GM12891 (cell line): Measurements from ENCODE around the gene GLB1L.

Experiments
- PAX5 ChIP-seq: IDR thresholded peaks from 2 replicates; pipeline ENCODE4 v1.6.1; 2011; ENCODE audit warnings: low read length, moderate library complexity, mild to moderate bottlenecking; ENCODE audit not compliant: insufficient read depth, severe bottlenecking
- POLR2A ChIP-seq: IDR thresholded peaks from 2 replicates; pipeline ENCODE4 v1.6.1; 2011; ENCODE audit warnings: low read depth, low read length, control low read depth
- POLR2AphosphoS5 ChIP-seq: IDR thresholded peaks from 2 replicates; pipeline ENCODE4 v1.6.1; 2011; ENCODE audit warnings: low read depth, low read length, control low read depth
- SPI1 ChIP-seq: IDR thresholded peaks from 2 replicates; pipeline ENCODE4 v1.6.1; 2011; ENCODE audit warnings: low read depth, low read length, control low read depth
- TAF1 ChIP-seq: IDR thresholded peaks from 2 replicates; pipeline ENCODE4 v1.6.1; 2011; ENCODE audit warnings: low read depth, low read length, control low read depth

DNA sequence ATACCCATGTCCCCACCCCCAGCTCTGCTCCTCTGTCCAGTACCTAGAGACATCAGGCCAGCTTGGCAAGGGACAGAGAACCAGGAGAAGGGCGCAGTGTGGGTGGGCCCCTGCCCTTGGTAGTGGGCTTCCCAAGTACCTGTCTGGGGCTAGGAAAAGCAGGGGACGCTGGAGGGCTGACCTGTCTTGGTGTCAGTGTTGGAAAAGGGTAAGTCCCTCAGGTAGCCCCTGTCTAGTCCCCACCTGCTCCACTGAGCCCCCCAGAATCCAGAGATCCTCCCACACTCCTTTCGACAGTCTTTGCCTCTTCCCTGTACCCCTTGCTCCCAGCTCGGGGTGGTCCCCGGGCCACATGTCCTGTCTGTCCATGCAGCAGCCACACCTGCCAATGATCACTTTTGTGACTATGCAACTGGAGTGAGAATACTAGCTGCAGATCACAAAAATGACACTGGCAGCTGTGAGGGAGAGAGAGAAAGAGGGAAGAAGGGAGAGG, 48.5 kb upstream of the GLB1L start:
- TF ChIP-seq POLR2A = no peak
- TF ChIP-seq POLR2AphosphoS5 = no peak
- TF ChIP-seq SPI1 = no peak
- TF ChIP-seq TAF1 = no peak
- no peak for TF ChIP-seq PAX5
